Measurements from ENCODE around the gene GABRR3. TPM values are rescaled to one million over a fixed set of nuclear protein-coding genes. Genes with fewer than 3 reads are reported as not detected.

Gene GABRR3
- total and polyA plus RNA-seq, 2 experiments from 2014 or later: not detected

GRCh38 chr3:97935842-97936241 lies 99.3 kb downstream of the GABRR3 start (continued):
- TF ChIP-seq, protein P1, sequence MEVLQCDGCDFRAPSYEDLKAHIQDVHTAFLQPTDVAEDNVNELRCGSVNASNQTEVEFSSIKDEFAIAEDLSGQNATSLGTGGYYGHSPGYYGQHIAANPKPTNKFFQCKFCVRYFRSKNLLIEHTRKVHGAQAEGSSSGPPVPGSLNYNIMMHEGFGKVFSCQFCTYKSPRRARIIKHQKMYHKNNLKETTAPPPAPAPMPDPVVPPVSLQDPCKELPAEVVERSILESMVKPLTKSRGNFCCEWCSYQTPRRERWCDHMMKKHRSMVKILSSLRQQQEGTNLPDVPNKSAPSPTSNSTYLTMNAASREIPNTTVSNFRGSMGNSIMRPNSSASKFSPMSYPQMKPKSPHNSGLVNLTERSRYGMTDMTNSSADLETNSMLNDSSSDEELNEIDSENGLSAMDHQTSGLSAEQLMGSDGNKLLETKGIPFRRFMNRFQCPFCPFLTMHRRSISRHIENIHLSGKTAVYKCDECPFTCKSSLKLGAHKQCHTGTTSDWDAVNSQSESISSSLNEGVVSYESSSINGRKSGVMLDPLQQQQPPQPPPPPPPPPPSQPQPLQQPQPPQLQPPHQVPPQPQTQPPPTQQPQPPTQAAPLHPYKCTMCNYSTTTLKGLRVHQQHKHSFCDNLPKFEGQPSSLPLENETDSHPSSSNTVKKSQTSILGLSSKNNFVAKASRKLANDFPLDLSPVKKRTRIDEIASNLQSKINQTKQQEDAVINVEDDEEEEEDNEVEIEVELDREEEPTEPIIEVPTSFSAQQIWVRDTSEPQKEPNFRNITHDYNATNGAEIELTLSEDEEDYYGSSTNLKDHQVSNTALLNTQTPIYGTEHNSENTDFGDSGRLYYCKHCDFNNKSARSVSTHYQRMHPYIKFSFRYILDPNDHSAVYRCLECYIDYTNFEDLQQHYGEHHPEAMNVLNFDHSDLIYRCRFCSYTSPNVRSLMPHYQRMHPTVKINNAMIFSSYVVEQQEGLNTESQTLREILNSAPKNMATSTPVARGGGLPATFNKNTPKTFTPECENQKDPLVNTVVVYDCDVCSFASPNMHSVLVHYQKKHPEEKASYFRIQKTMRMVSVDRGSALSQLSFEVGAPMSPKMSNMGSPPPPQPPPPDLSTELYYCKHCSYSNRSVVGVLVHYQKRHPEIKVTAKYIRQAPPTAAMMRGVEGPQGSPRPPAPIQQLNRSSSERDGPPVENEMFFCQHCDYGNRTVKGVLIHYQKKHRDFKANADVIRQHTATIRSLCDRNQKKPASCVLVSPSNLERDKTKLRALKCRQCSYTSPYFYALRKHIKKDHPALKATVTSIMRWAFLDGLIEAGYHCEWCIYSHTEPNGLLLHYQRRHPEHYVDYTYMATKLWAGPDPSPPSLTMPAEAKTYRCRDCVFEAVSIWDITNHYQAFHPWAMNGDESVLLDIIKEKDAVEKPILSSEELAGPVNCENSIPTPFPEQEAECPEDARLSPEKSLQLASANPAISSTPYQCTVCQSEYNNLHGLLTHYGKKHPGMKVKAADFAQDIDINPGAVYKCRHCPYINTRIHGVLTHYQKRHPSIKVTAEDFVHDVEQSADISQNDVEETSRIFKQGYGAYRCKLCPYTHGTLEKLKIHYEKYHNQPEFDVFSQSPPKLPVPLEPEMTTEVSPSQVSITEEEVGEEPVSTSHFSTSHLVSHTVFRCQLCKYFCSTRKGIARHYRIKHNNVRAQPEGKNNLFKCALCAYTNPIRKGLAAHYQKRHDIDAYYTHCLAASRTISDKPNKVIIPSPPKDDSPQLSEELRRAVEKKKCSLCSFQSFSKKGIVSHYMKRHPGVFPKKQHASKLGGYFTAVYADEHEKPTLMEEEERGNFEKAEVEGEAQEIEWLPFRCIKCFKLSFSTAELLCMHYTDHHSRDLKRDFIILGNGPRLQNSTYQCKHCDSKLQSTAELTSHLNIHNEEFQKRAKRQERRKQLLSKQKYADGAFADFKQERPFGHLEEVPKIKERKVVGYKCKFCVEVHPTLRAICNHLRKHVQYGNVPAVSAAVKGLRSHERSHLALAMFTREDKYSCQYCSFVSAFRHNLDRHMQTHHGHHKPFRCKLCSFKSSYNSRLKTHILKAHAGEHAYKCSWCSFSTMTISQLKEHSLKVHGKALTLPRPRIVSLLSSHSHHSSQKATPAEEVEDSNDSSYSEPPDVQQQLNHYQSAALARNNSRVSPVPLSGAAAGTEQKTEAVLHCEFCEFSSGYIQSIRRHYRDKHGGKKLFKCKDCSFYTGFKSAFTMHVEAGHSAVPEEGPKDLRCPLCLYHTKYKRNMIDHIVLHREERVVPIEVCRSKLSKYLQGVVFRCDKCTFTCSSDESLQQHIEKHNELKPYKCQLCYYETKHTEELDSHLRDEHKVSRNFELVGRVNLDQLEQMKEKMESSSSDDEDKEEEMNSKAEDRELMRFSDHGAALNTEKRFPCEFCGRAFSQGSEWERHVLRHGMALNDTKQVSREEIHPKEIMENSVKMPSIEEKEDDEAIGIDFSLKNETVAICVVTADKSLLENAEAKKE (CRISPR knock-in tag; IDR thresholded peaks at IDR 0.05): no peak
- no peak for TF ChIP-seq ZNF331 (CRISPR knock-in tag; IDR thresholded peaks at IDR 0.05; ENCODE audit: low read depth)
- no peak for TF ChIP-seq STAT1 (IDR thresholded peaks at IDR 0.05; ENCODE audit: unreplicated experiment)
- no peak for TF ChIP-seq ETS1 (IDR thresholded peaks at IDR 0.05)

Other genes starting within 250 kb of the GABRR3 start
- gene CRYBG3, start 213.3 kb downstream of the GABRR3 start, total RNA-seq (2014; rRNA removed; shearing (Covaris generic)): 6.3 and 8.9 TPM in 2 replicates
- 1.9 and 2.3 TPM in 2 replicates for gene CRYBG3, start 213.3 kb downstream of the GABRR3 start, polyA plus RNA-seq (2016; fragmentation: Nextera tagmentation; extraction: Ambion mirVana)
- gene RIOX2, start 62.9 kb downstream of the GABRR3 start, total RNA-seq (2014; rRNA removed; shearing (Covaris generic)): 9.0 and 11.0 TPM in 2 replicates
- gene RIOX2, start 62.9 kb downstream of the GABRR3 start, polyA plus RNA-seq (2016; fragmentation: Nextera tagmentation; extraction: Ambion mirVana): 9.5 and 10.7 TPM in 2 replicates
- gene OR5AC2, start 51.9 kb upstream of the GABRR3 start, total RNA-seq (2014; rRNA removed; shearing (Covaris generic)): not detected in 2 replicates
- gene OR5AC2, start 51.9 kb upstream of the GABRR3 start, polyA plus RNA-seq (2016; fragmentation: Nextera tagmentation; extraction: Ambion mirVana): not detected in 2 replicates
- gene OR5H1, start 95.4 kb upstream of the GABRR3 start, total RNA-seq (2014; rRNA removed; shearing (Covaris generic)): not detected in 2 replicates
- gene OR5H1, start 95.4 kb upstream of the GABRR3 start, polyA plus RNA-seq (2016; fragmentation: Nextera tagmentation; extraction: Ambion mirVana): not detected in 2 replicates
- gene OR5H14, start 112.2 kb upstream of the GABRR3 start, total RNA-seq (2014; rRNA removed; shearing (Covaris generic)): not detected in 2 replicates
- gene OR5H14, start 112.2 kb upstream of the GABRR3 start, polyA plus RNA-seq (2016; fragmentation: Nextera tagmentation; extraction: Ambion mirVana): 0.05 TPM in 1 of 2 replicates, not detected in the other
- gene OR5H15, start 131.4 kb upstream of the GABRR3 start, total RNA-seq (2014; rRNA removed; shearing (Covaris generic)): not detected in 2 replicates
- gene OR5H15, start 131.4 kb upstream of the GABRR3 start, polyA plus RNA-seq (2016; fragmentation: Nextera tagmentation; extraction: Ambion mirVana): not detected in 2 replicates
- gene OR5H6, start 228.9 kb upstream of the GABRR3 start, total RNA-seq (2014; rRNA removed; shearing (Covaris generic)): not detected in 2 replicates
- 0.37 and 0.38 TPM in 2 replicates for gene OR5H6, start 228.9 kb upstream of the GABRR3 start, polyA plus RNA-seq (2016; fragmentation: Nextera tagmentation; extraction: Ambion mirVana)
- not detected in 2 replicates for gene OR5H2, start 247.2 kb upstream of the GABRR3 start, total RNA-seq (2014; rRNA removed; shearing (Covaris generic))
- 0.56 and 1.1 TPM in 2 replicates for gene OR5H2, start 247.2 kb upstream of the GABRR3 start, polyA plus RNA-seq (2016; fragmentation: Nextera tagmentation; extraction: Ambion mirVana)

Measured in GM23338 (cell line).